Activated CD4-positive, alpha-beta memory T cell treated with anti-CD3 and anti-CD28 coated beads, Interleukin-2, amount 10 ng/mL, durations not matched to agents 7 days and 5 days (primary cell): ENCODE data around the gene TPRN. TPM values are rescaled to one million over a fixed set of nuclear protein-coding genes. Genes with fewer than 3 reads are reported as not detected.

Experiments used
- CTCF ChIA-PET: fragments of 350-600 bp; sonication (Branson Sonifier 250); formaldehyde crosslinking; loops from one replicate; lab custom pipeline; 2021; ENCODE audit warnings: antibody characterized with exemption, inconsistent platforms; lab: Charles Lee
- POLR2A ChIA-PET: fragments of 350-600 bp; sonication (Branson Sonifier 250); formaldehyde crosslinking; loops from one replicate; lab custom pipeline; 2021; ENCODE audit warnings: antibody characterized with exemption; lab: Charles Lee
- DNase-seq: peaks from one replicate; pipeline ENCODE4 v3.0.0-alpha.2; 2020
- H3K27ac Mint-ChIP-seq: one replicate; pipeline ENCODE4 v1.8.0; 2021; ENCODE audit warnings: mild to moderate bottlenecking, mixed read lengths
- H3K27me3 Mint-ChIP-seq: one replicate; pipeline ENCODE4 v1.8.0; 2021; ENCODE audit warnings: mixed read lengths
- H3K36me3 Mint-ChIP-seq: one replicate; pipeline ENCODE4 v1.8.0; 2021; ENCODE audit warnings: low read depth, mixed read lengths
- H3K4me1 Mint-ChIP-seq: one replicate; pipeline ENCODE4 v1.8.0; 2021; ENCODE audit warnings: mixed read lengths
- H3K4me3 Mint-ChIP-seq: one replicate; pipeline ENCODE4 v1.8.0; 2021; ENCODE audit warnings: mild to moderate bottlenecking, mixed read lengths
- H3K9me3 Mint-ChIP-seq: one replicate; pipeline ENCODE4 v1.8.0; 2021; ENCODE audit warnings: mixed read lengths
- total RNA-seq, 2 experiments: library from RNA; stranded (reverse); gene quantifications; one replicate each; pipeline ENCODE4 v1.2.3, GENCODE V29; 2021

TPRN gene
- total RNA-seq, 2 experiments from 2014 or later, result 8.5 to 9.4 TPM

- Mint-ChIP-seq H3K4me1 (peaks cover 3% of the 10 kb centered on the region), H3K4me3 (no peak overlapping the region), H3K27me3 (peaks cover 41% of the 10 kb centered on the region), H3K27ac (no peak overlapping the region), H3K9me3 (no peaks in the 10 kb centered on the region), H3K36me3 (no peaks in the 10 kb centered on the region)
- ChIA-PET POLR2A (interaction anchor here (1.1 kb wide), 1 partner anchor 20 kb away, joined by 3 read pairs; the partner anchor contains the start of gene SSNA1), CTCF (no interaction called here)
- DNase-seq, result no peak
Measured at GRCh38 chr9:137168573-137168903, 32.0 kb downstream of the TPRN start.

- Mint-ChIP-seq H3K9me3 (no peaks in the 10 kb centered on the region), H3K4me1 (peaks cover 3% of the 10 kb centered on the region), H3K36me3 (no peaks in the 10 kb centered on the region), H3K27me3 (peaks cover 37% of the 10 kb centered on the region), H3K27ac (no peak overlapping the region), H3K4me3 (no peak overlapping the region)
- DNase-seq, result no peak
- CTCF ChIA-PET, result no interaction called here
- POLR2A ChIA-PET, result interaction anchor here (1.1 kb wide), 1 partner anchor 21 kb away, joined by 3 read pairs; the partner anchor contains the start of gene SSNA1
Measured at GRCh38 chr9:137167747-137168572, 32.6 kb downstream of the TPRN start.

- POLR2A ChIA-PET, result interaction anchor here (1.1 to 1.2 kb wide), 2 partner anchors 9 to 21 kb away, joined by 3 read pairs; partner anchors contain the start of gene SSNA1
- H3K4me1 Mint-ChIP-seq, result peaks cover 3% of the 10 kb centered on the region
- H3K4me3 Mint-ChIP-seq, result no peak overlapping the region
- CTCF ChIA-PET, result no interaction called here
- peaks cover 35% of the 10 kb centered on the region for H3K27me3 Mint-ChIP-seq
- no peak for DNase-seq
- H3K27ac Mint-ChIP-seq, result no peak overlapping the region
- no peaks in the 10 kb centered on the region for H3K9me3 Mint-ChIP-seq
- no peaks in the 10 kb centered on the region for H3K36me3 Mint-ChIP-seq
Measured at GRCh38 chr9:137167277-137167746, 33.2 kb downstream of the TPRN start.

- H3K9me3 Mint-ChIP-seq, result no peaks in the 10 kb centered on the region
- CTCF ChIA-PET, result no interaction called here
Measured at GRCh38 chr9:137166380-137167229, 33.9 kb downstream of the TPRN start.

GRCh38 chr9:137165250-137165836, 35.2 kb downstream of the TPRN start:
- Mint-ChIP-seq H3K27me3 (peaks cover 24% of the 10 kb centered on the region), H3K4me3 (no peak overlapping the region), H3K27ac (no peak overlapping the region), H3K36me3 (no peaks in the 10 kb centered on the region), H3K4me1 (peaks cover 3% of the 10 kb centered on the region), H3K9me3 (no peaks in the 10 kb centered on the region)
- CTCF ChIA-PET, result no interaction called here
- POLR2A ChIA-PET, result no interaction called here
- no peak for DNase-seq

More at GRCh38 chr9:137166380-137167229, 33.9 kb downstream of the TPRN start:
- Mint-ChIP-seq H3K27ac (no peak overlapping the region), H3K36me3 (no peaks in the 10 kb centered on the region), H3K4me3 (no peak overlapping the region), H3K27me3 (peaks cover 35% of the 10 kb centered on the region), H3K4me1 (peaks cover 3% of the 10 kb centered on the region)
- no peak for DNase-seq
- POLR2A ChIA-PET, result interaction anchor here (1.1 to 1.2 kb wide), 2 partner anchors 10 to 22 kb away, joined by 3 read pairs; partner anchors contain the start of gene SSNA1

- CTCF ChIA-PET, result no interaction called here
- Mint-ChIP-seq H3K9me3 (no peaks in the 10 kb centered on the region), H3K4me3 (no peak overlapping the region), H3K36me3 (no peaks in the 10 kb centered on the region), H3K27me3 (peaks cover 23% of the 10 kb centered on the region), H3K27ac (no peak overlapping the region), H3K4me1 (peaks cover 3% of the 10 kb centered on the region)
- no peak for DNase-seq
- POLR2A ChIA-PET, result no interaction called here
Measured at GRCh38 chr9:137164370-137165249, 35.9 kb downstream of the TPRN start.

GRCh38 chr9:137163805-137164204, 36.7 kb downstream of the TPRN start:
- CTCF ChIA-PET, result no interaction called here
- H3K9me3 Mint-ChIP-seq, result no peaks in the 10 kb centered on the region
- POLR2A ChIA-PET, result no interaction called here
- no peak overlapping the region for H3K27ac Mint-ChIP-seq
- DNase-seq, result no peak
- no peaks in the 10 kb centered on the region for H3K36me3 Mint-ChIP-seq
- H3K4me1 Mint-ChIP-seq, result peaks cover 7% of the 10 kb centered on the region
- no peak overlapping the region for H3K4me3 Mint-ChIP-seq
- peaks cover 28% of the 10 kb centered on the region for H3K27me3 Mint-ChIP-seq

GRCh38 chr9:137163365-137163715, 37.2 kb downstream of the TPRN start:
- CTCF ChIA-PET, result no interaction called here
- Mint-ChIP-seq H3K27ac (no peak overlapping the region), H3K9me3 (no peaks in the 10 kb centered on the region), H3K27me3 (peaks cover 27% of the 10 kb centered on the region), H3K36me3 (no peaks in the 10 kb centered on the region), H3K4me3 (no peak overlapping the region), H3K4me1 (peaks cover 6% of the 10 kb centered on the region)
- no peak for DNase-seq
- POLR2A ChIA-PET, result no interaction called here

- POLR2A ChIA-PET, result no interaction called here
- DNase-seq, result no peak
- H3K4me1 Mint-ChIP-seq, result peaks cover 11% of the 10 kb centered on the region
Measured at GRCh38 chr9:137162505-137163364, 37.8 kb downstream of the TPRN start.

GRCh38 chr9:137161558-137162486, 38.7 kb downstream of the TPRN start:
- ChIA-PET CTCF (no interaction called here), POLR2A (no interaction called here)
- no peak overlapping the region for H3K27ac Mint-ChIP-seq
- H3K36me3 Mint-ChIP-seq, result no peaks in the 10 kb centered on the region
- H3K4me3 Mint-ChIP-seq, result no peak overlapping the region
- peaks cover 16% of the 10 kb centered on the region for H3K4me1 Mint-ChIP-seq
- H3K9me3 Mint-ChIP-seq, result no peaks in the 10 kb centered on the region
- no peak for DNase-seq
- peaks cover 29% of the 10 kb centered on the region for H3K27me3 Mint-ChIP-seq

More at GRCh38 chr9:137162505-137163364, 37.8 kb downstream of the TPRN start:
- Mint-ChIP-seq H3K9me3 (no peaks in the 10 kb centered on the region), H3K27me3 (peaks cover 32% of the 10 kb centered on the region), H3K4me3 (no peak overlapping the region), H3K36me3 (no peaks in the 10 kb centered on the region), H3K27ac (no peak overlapping the region)
- CTCF ChIA-PET, result no interaction called here
